K562 (cell line): Measurements from ENCODE around the gene CFAP73. TPM values are rescaled to one million over a fixed set of nuclear protein-coding genes. Genes with fewer than 3 reads are reported as not detected.

Experiments used
- ATAC-seq: fragments of 200-7000 bp; cut with Tn5 transposase; 3 replicates; pipeline ENCODE4 v1.9.1; 2020; ENCODE audit warnings: moderate library complexity
- BruUV-seq: library from RNA; stranded (reverse); fragments of 400-500 nt; replicated peaks from 2 replicates; lab custom pipeline; 2021; lab: Mats Ljungman, UMichigan
- CTCF ChIA-PET: fragments of 300-600 bp; formaldehyde crosslinking; extraction: SDS; loops from one replicate; lab custom pipeline; 2021; ENCODE audit warnings: low intra/inter-chr PET ratio; lab: Yijun Ruan, JAX
- POLR2A ChIA-PET: fragments of 300-600, 350-650 bp; sonication (Branson Sonifier 250); formaldehyde crosslinking; extraction: SDS; loops from one replicate; lab custom pipeline; 2021; ENCODE audit warnings: antibody characterized with exemption, inconsistent platforms; lab: Yijun Ruan, JAX
- DNase-seq, 4 experiments: peaks; one replicate each; pipeline versions ENCODE4 v3.0.0 to v3.0.0-alpha.2; 2011 to 2018; ENCODE audit warnings: low spot score in 3 of 4, mixed read lengths in 3 of 4; ENCODE audit errors: extremely low read depth in 1 of 4
- FAIRE-seq: peaks from 2 replicates; lab custom pipeline; 2011; peaks lifted over from hg19 to GRCh38; lab: Jason Lieb, UNC
- H2AFZ ChIP-seq: 2 replicates; pipeline ENCODE4 v1.6.0; 2011; ENCODE audit warnings: low read depth, low read length, control low read depth, inconsistent platforms
- H3K27ac ChIP-seq: fragments of 200-600 bp; 3 replicates; pipeline ENCODE4 v1.8.0; 2011; ENCODE audit warnings: low read depth, mild to moderate bottlenecking, control low read depth, inconsistent platforms, low read length, moderate library complexity, mixed read lengths; ENCODE audit errors: extremely low read depth
- H3K27me3 ChIP-seq, 2 experiments: fragments of 300-600 bp in 1 of 2; 2 replicates in 1 of 2; 3 replicates in 1 of 2; pipeline versions ENCODE4 v1.6.0 to v1.8.0; 2011; ENCODE audit warnings: inconsistent platforms in 2 of 2, low read length in 2 of 2, mild to moderate bottlenecking in 1 of 2, mixed read lengths in 1 of 2, moderate library complexity in 1 of 2; ENCODE audit not compliant: control insufficient read depth in 2 of 2, insufficient read depth in 2 of 2
- H3K36me3 ChIP-seq: fragments of 300-600 bp; 3 replicates; pipeline ENCODE4 v1.8.0; 2011; ENCODE audit warnings: mild to moderate bottlenecking, low read length, inconsistent platforms; ENCODE audit not compliant: control insufficient read depth, insufficient read depth
- H3K4me1 ChIP-seq, 2 experiments: fragments of 200-600 bp in 1 of 2; replicated peaks in 1 of 2; 2 replicates in 1 of 2; 3 replicates in 1 of 2; pipeline versions ENCODE4 v1.5.1 to v1.8.0; 2011; ENCODE audit warnings: inconsistent platforms in 2 of 2, low read length in 2 of 2, mild to moderate bottlenecking in 1 of 2, mixed read lengths in 1 of 2, moderate library complexity in 1 of 2; ENCODE audit not compliant: control insufficient read depth in 2 of 2, insufficient read depth in 2 of 2
- H3K4me2 ChIP-seq: 2 replicates; pipeline ENCODE4 v1.6.1; 2011; ENCODE audit warnings: low read length, control low read depth, inconsistent platforms, mixed read lengths; ENCODE audit not compliant: insufficient read depth
- H3K4me3 ChIP-seq: fragments of 200-600 bp; sonication (generic), shearing (Covaris generic); 2 replicates; pipeline ENCODE4 v1.5.1; 2016; ENCODE audit warnings: control low read depth, inconsistent platforms
- H3K79me2 ChIP-seq: fragments of 200-600 bp; 3 replicates; pipeline ENCODE4 v1.8.0; 2011; ENCODE audit warnings: low read length, inconsistent platforms; ENCODE audit not compliant: control insufficient read depth, insufficient read depth
- H3K9ac ChIP-seq, 2 experiments: 2 replicates each; pipeline versions ENCODE4 v1.6.0 to v1.6.1; 2011; ENCODE audit warnings: low read depth in 2 of 2, low read length in 2 of 2, control low read depth in 1 of 2, inconsistent platforms in 1 of 2, mild to moderate bottlenecking in 1 of 2, mixed read lengths in 1 of 2; ENCODE audit not compliant: insufficient read depth in 1 of 2
- H3K9me1 ChIP-seq: one replicate; pipeline ENCODE4 v1.6.0; 2011; ENCODE audit warnings: inconsistent platforms, mild to moderate bottlenecking, low read length, moderate library complexity; ENCODE audit not compliant: control insufficient read depth, insufficient read depth
- H3K9me3 ChIP-seq: replicated peaks from 2 replicates; pipeline ENCODE4 v1.5.1; 2011; ENCODE audit warnings: low read depth, low read length, inconsistent platforms; ENCODE audit not compliant: control insufficient read depth, insufficient read depth
- H4K20me1 ChIP-seq: replicated peaks from 2 replicates; pipeline ENCODE4 v1.6.1; 2011; ENCODE audit warnings: low read length, inconsistent platforms, mixed read lengths; ENCODE audit not compliant: control insufficient read depth, insufficient read depth
- CHD4 ChIP-seq: fragments of 200-600 bp; sonication (generic); IDR thresholded peaks from 3 replicates; pipeline ENCODE4 v1.6.1; 2012; ENCODE audit warnings: low read depth, mild to moderate bottlenecking, mixed read lengths, low read length, inconsistent platforms; ENCODE audit not compliant: insufficient read depth, insufficient replicate concordance, poor library complexity, severe bottlenecking
- ELF2 ChIP-seq: fragments of 250-450 bp; sonication (Bioruptor Pico); IDR thresholded peaks from 2 replicates; pipeline ENCODE4 v1.5.0; 2021; ENCODE audit warnings: mild to moderate bottlenecking
- ILK ChIP-seq: fragments of 450-650 bp; IDR thresholded peaks from 2 replicates; pipeline ENCODE4 v1.6.1; 2016; ENCODE audit warnings: missing genetic modification characterization, low read depth, mild to moderate bottlenecking, missing compliant biosample characterization, moderate library complexity, borderline replicate concordance
- MCM3 ChIP-seq: fragments of 450-650 bp; IDR thresholded peaks from 2 replicates; pipeline ENCODE4 v1.6.1; 2016
- RBBP5 ChIP-seq: fragments of 200-600 bp; sonication (generic); IDR thresholded peaks from 2 replicates; pipeline ENCODE4 v1.6.1; 2012; ENCODE audit warnings: borderline replicate concordance, mild to moderate bottlenecking, low read length, control low read depth, inconsistent platforms; ENCODE audit not compliant: insufficient read depth, poor library complexity, severe bottlenecking
- ZC3H11A ChIP-seq: IDR thresholded peaks from 2 replicates; pipeline ENCODE4 v1.6.1; 2012; ENCODE audit warnings: low read depth, low read length, improper control_type of control experiment
- WGBS: fragments of 100-300 bp; shearing (Covaris generic); methylation state at CpG from one replicate; pipeline ENCODE4 v1.1.6; 2016; ENCODE audit warnings: low coverage, mixed read lengths; ENCODE audit not compliant: insufficient coverage; ENCODE audit errors: missing lambda C conversion rate; 5-methylcytosine and 5-hydroxymethylcytosine counted together
- in situ Hi-C: fragments of 300-500 bp; cut with MboI; formaldehyde crosslinking; loops from 4 replicates; pipeline ENCODE4 v1.15.0; 2018; ENCODE audit warnings: inconsistent platforms, mixed read lengths
- intact Hi-C: fragments of 100-400 bp; cut with micrococcal nuclease; formaldehyde crosslinking; loops from 2 replicates; pipeline ENCODE4 v1.14.2; 2022
- polyA plus RNA-seq, 8 experiments: library from polyadenylated mRNA; depleted of rRNA in 4 of 8; stranded (reverse) in 5 of 8; unstranded in 3 of 8; fragments of >200 nt; fragmentation: Nextera tagmentation in 2 of 8; fragmentation: Illumina TruSeq in 1 of 8; extraction: Ambion mirVana in 2 of 8; extraction: Trizol in 1 of 8; gene quantifications; 2 replicates each; pipeline versions ENCODE4 v1.2.1 to v1.2.3, GENCODE V29; 2011 to 2014; ENCODE audit warnings: inconsistent platforms in 1 of 8, missing spikeins in 1 of 8
- total RNA-seq, 7 experiments: library from RNA; depleted of rRNA in 6 of 7; stranded (reverse); fragments of >200 nt in 6 of 7; fragmentation: Illumina TruSeq in 2 of 7; extraction: Trizol in 2 of 7; gene quantifications; 2 replicates each; pipeline versions ENCODE4 v1.2.1 to v1.2.3, GENCODE V29; 2011 to 2021; ENCODE audit warnings: low replicate concordance in 1 of 7
- TF ChIP-seq, protein P1 (sequence below): IDR thresholded peaks from 2 replicates; pipeline ENCODE4 v1.6.1; 2011; ENCODE audit not compliant: insufficient read length; ENCODE audit errors: extremely low read depth
- TF ChIP-seq, protein P2 (sequence below): fragments of 150-350 bp; conservative IDR thresholded peaks from 2 replicates; pipeline ENCODE4 v1.6.1; 2014; ENCODE audit warnings: low read length
- TF ChIP-seq, protein P3 (sequence below): IDR thresholded peaks from 2 replicates; pipeline ENCODE4 v1.6.1; 2011; ENCODE audit warnings: borderline replicate concordance, low read depth, mild to moderate bottlenecking, moderate library complexity, low read length; ENCODE audit not compliant: insufficient read depth, poor library complexity, severe bottlenecking

CFAP73 gene
- total and polyA plus RNA-seq, 9 of the 15 experiments (the other 6 are each of a cell fraction or from before 2014, with no cell fraction given): not detected

DNA sequence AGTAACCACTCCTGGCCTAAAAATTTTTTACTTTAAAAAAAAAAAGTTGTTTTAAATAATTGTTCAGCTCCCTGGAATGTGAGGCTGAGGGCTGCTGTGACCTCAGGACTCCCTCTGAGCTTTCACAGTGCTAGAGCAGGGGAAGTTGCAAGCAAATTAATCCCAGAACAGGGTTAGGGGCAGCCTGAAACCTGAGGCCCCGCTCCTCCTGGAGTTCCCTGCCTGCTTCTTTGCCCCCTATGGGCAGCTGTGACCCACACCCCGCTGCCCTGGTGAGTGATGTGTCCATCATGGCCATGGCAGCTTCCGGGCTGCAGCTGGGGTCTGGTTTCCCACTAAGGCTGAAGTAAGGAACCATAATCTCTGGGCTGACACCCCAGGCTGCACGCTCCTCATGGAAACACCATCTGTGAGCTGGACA lies 45.5 kb downstream of the CFAP73 start:
- WGBS: 93% methylated on average over 4 of the region's 4 CpGs

More for the DNA sequence above, 45.5 kb downstream of the CFAP73 start:
- H3K4me1 ChIP-seq: peaks cover 10 to 26% of the 10 kb centered on the region in 2 experiments
- no peak overlapping the region for H3K4me3 ChIP-seq
- no TSS peak for BruUV-seq
- peaks cover 4% of the 10 kb centered on the region; the same call in 1 of the 2 replicates for H4K20me1 ChIP-seq
- ChIA-PET CTCF (no interaction called here), POLR2A (interaction anchor here (1.7 kb wide), 1 partner anchor 26 kb away, joined by 5 read pairs; the partner anchor contains the start of gene TPCN1)
- peaks cover 24% of the 10 kb centered on the region; the same call in 1 of the 3 replicates for H3K36me3 ChIP-seq
- no peaks in the 10 kb centered on the region for H3K79me2 ChIP-seq
- H2AFZ ChIP-seq: no peak overlapping the region
- ATAC-seq (no peak), DNase-seq (peak in 1 of 4 experiments; percentile 16), FAIRE-seq (no peak)
- H3K27ac ChIP-seq: no peak overlapping the region
- intact Hi-C loops: loop anchor here (5.0 kb wide), 2 partner anchors 42 to 92 kb away; no protein-coding TSS in a partner anchor
- H3K9ac ChIP-seq: peak overlapping the region in 1 of 2 experiments; percentile 63; a peak in 1 of 4 replicates
- H3K9me1 ChIP-seq: no peaks in the 10 kb centered on the region
- no peaks in the 10 kb centered on the region for H3K9me3 ChIP-seq
- no peaks in the 10 kb centered on the region for H3K27me3 ChIP-seq
- in situ Hi-C loops: loop anchor here (5.0 to 25.0 kb wide), 3 partner anchors 87 to 450 kb away; partner anchors contain the start of genes SDS and SDSL
- TF ChIP-seq MCM3: no peak
- no peak for TF ChIP-seq ZC3H11A
- no peak for TF ChIP-seq ELF2 (CRISPR knock-in tag)
- no peak for TF ChIP-seq ILK
- TF ChIP-seq, protein P1, sequence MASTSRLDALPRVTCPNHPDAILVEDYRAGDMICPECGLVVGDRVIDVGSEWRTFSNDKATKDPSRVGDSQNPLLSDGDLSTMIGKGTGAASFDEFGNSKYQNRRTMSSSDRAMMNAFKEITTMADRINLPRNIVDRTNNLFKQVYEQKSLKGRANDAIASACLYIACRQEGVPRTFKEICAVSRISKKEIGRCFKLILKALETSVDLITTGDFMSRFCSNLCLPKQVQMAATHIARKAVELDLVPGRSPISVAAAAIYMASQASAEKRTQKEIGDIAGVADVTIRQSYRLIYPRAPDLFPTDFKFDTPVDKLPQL: no peak
- TF ChIP-seq CHD4: no peak
- no peak for TF ChIP-seq RBBP5
- TF ChIP-seq, protein P2, sequence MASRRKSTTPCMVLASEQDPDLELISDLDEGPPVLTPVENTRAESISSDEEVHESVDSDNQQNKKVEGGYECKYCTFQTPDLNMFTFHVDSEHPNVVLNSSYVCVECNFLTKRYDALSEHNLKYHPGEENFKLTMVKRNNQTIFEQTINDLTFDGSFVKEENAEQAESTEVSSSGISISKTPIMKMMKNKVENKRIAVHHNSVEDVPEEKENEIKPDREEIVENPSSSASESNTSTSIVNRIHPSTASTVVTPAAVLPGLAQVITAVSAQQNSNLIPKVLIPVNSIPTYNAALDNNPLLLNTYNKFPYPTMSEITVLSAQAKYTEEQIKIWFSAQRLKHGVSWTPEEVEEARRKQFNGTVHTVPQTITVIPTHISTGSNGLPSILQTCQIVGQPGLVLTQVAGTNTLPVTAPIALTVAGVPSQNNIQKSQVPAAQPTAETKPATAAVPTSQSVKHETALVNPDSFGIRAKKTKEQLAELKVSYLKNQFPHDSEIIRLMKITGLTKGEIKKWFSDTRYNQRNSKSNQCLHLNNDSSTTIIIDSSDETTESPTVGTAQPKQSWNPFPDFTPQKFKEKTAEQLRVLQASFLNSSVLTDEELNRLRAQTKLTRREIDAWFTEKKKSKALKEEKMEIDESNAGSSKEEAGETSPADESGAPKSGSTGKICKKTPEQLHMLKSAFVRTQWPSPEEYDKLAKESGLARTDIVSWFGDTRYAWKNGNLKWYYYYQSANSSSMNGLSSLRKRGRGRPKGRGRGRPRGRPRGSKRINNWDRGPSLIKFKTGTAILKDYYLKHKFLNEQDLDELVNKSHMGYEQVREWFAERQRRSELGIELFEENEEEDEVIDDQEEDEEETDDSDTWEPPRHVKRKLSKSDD: no peak
- TF ChIP-seq, protein P3, sequence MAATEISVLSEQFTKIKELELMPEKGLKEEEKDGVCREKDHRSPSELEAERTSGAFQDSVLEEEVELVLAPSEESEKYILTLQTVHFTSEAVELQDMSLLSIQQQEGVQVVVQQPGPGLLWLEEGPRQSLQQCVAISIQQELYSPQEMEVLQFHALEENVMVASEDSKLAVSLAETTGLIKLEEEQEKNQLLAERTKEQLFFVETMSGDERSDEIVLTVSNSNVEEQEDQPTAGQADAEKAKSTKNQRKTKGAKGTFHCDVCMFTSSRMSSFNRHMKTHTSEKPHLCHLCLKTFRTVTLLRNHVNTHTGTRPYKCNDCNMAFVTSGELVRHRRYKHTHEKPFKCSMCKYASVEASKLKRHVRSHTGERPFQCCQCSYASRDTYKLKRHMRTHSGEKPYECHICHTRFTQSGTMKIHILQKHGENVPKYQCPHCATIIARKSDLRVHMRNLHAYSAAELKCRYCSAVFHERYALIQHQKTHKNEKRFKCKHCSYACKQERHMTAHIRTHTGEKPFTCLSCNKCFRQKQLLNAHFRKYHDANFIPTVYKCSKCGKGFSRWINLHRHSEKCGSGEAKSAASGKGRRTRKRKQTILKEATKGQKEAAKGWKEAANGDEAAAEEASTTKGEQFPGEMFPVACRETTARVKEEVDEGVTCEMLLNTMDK: no peak
- H3K4me2 ChIP-seq: no peak overlapping the region
